ENCODE results near the gene MRPL9.
"Not testable (repeated sequence)": the region's sequence is repeated elsewhere in the genome, so short reads cannot be mapped to it uniquely, and the experiment has no call there.

MRPL9 gene

GRCh38 chr1:151782741-151783140, 19.4 kb upstream of the MRPL9 start:
- FAIRE-seq, result no peak

- not testable (repeated sequence) for FAIRE-seq
These were observed 18.7 kb upstream of the MRPL9 start for GRCh38 chr1:151782026-151782425.

- not testable (repeated sequence) for FAIRE-seq
These were observed 17.4 kb upstream of the MRPL9 start for GRCh38 chr1:151780736-151781135.

GRCh38 chr1:151779852-151780251, 16.6 kb upstream of the MRPL9 start:
- FAIRE-seq, result no peak

- no peak for FAIRE-seq
These were observed 14.0 kb upstream of the MRPL9 start for GRCh38 chr1:151777317-151777716.

GRCh38 chr1:151776665-151777062, 13.4 kb upstream of the MRPL9 start:
- no peak for FAIRE-seq

- no peak for FAIRE-seq
These were observed 12.8 kb upstream of the MRPL9 start for GRCh38 chr1:151775894-151776664.

GRCh38 chr1:151774256-151774922, 11.1 kb upstream of the MRPL9 start:
- FAIRE-seq, result no peak

GRCh38 chr1:151773702-151774101, 10.4 kb upstream of the MRPL9 start:
- FAIRE-seq, result no peak

- FAIRE-seq, result not testable (repeated sequence)
These were observed 6.0 kb upstream of the MRPL9 start for GRCh38 chr1:151769270-151769669.

GRCh38 chr1:151768351-151769066, 5.2 kb upstream of the MRPL9 start:
- not testable (repeated sequence) for FAIRE-seq

GRCh38 chr1:151763990-151764389, 694 bp upstream of the MRPL9 start:
- FAIRE-seq, result no peak

GRCh38 chr1:151760597-151761385, 2.5 kb downstream of the MRPL9 start:
- no peak for FAIRE-seq

GRCh38 chr1:151759241-151759640, 4.1 kb downstream of the MRPL9 start:
- no peak for FAIRE-seq

- FAIRE-seq, result no peak
These were observed 7.0 kb downstream of the MRPL9 start for GRCh38 chr1:151756291-151756690.

GRCh38 chr1:151741516-151741915, 21.8 kb downstream of the MRPL9 start:
- no peak for FAIRE-seq

GRCh38 chr1:151739590-151740355, 23.5 kb downstream of the MRPL9 start:
- FAIRE-seq, result no peak

- no peak for FAIRE-seq
These were observed 25.8 kb downstream of the MRPL9 start for GRCh38 chr1:151737479-151737878.

GRCh38 chr1:151737026-151737425, 26.3 kb downstream of the MRPL9 start:
- no peak for FAIRE-seq

GRCh38 chr1:151733995-151734394, 29.3 kb downstream of the MRPL9 start:
- FAIRE-seq, result not testable (repeated sequence)

- no peak for FAIRE-seq
These were observed 30.2 kb downstream of the MRPL9 start for GRCh38 chr1:151733126-151733525.

- no peak for FAIRE-seq
These were observed 33.4 kb downstream of the MRPL9 start for GRCh38 chr1:151729966-151730291.

Measured in A204.1 (cell line).